Astrocyte of the cerebellum (primary cell): ENCODE measurements around the gene FLT1.

Experiments
- DNase-seq: peaks from one replicate; pipeline ENCODE4 v3.0.0-alpha.2; 2011; ENCODE audit warnings: low read depth
- H3K4me3 ChIP-seq: 2 replicates; pipeline ENCODE4 v1.5.1; 2011; ENCODE audit warnings: mild to moderate bottlenecking, low read depth, low read length, moderate library complexity
- in situ Hi-C: cut with HindIII; loops from 2 replicates; pipeline ENCODE4 v1.10.0; 2017; ENCODE audit warnings: low sequenced_read_pairs
- TF ChIP-seq, protein P1 (sequence below): IDR thresholded peaks from 2 replicates; pipeline ENCODE4 v1.5.1; 2012; ENCODE audit warnings: low read length, low read depth, moderate library complexity, mild to moderate bottlenecking; ENCODE audit errors: missing control alignments

Gene FLT1

GRCh38 chr13:28534210-28534609, 39.3 kb upstream of the FLT1 start:
- no peak for DNase-seq
- in situ Hi-C loops = no loop called here
- TF ChIP-seq, protein P1, sequence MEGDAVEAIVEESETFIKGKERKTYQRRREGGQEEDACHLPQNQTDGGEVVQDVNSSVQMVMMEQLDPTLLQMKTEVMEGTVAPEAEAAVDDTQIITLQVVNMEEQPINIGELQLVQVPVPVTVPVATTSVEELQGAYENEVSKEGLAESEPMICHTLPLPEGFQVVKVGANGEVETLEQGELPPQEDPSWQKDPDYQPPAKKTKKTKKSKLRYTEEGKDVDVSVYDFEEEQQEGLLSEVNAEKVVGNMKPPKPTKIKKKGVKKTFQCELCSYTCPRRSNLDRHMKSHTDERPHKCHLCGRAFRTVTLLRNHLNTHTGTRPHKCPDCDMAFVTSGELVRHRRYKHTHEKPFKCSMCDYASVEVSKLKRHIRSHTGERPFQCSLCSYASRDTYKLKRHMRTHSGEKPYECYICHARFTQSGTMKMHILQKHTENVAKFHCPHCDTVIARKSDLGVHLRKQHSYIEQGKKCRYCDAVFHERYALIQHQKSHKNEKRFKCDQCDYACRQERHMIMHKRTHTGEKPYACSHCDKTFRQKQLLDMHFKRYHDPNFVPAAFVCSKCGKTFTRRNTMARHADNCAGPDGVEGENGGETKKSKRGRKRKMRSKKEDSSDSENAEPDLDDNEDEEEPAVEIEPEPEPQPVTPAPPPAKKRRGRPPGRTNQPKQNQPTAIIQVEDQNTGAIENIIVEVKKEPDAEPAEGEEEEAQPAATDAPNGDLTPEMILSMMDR = no peak
- no peak overlapping the region for H3K4me3 ChIP-seq

DNA sequence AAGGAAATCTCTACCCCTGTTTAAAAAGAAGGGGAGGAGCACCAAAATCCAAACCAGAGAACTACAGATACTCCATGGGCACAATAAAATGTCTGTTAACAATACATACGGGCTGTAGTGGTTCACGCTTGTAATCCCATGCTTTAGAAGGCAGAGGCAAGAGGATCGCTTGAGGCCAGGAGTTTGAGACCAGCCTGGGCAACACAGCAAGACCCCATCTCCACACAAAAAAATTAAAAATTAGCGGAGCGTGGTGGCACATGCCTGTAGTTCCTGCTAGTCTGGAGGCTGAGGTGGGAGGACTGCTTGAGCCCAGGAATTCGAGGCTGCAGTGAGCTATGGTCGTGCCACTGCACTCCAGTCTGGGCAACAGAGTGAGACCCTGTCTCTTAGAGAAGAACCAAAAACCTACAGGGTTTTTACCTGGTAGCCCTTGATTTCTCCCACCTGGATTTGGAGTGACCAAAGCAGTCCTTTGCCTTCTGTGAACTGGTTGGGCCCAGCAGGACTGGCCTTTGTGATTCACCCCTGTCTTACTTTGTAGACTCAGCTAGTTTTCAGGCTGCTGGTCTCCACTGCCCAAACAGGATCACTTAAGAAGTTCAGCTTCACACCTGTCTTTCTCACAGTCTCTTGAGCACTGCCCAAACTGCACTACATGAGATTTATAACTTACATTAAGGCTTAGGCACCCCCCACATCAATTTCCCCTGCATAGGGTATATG, 38.7 kb upstream of the FLT1 start:
- TF ChIP-seq, protein P1 = no peak
- H3K4me3 ChIP-seq = no peak overlapping the region
- no peak for DNase-seq
- in situ Hi-C loops = no loop called here

- TF ChIP-seq, protein P1 = no peak
- in situ Hi-C loops = no loop called here
- H3K4me3 ChIP-seq = peak overlapping the region; percentile 41
- no peak for DNase-seq
Observed at GRCh38 chr13:28533125-28533436, 38.2 kb upstream of the FLT1 start.

- in situ Hi-C loops = no loop called here
- no peak for DNase-seq
- TF ChIP-seq, protein P1 = no peak
- peak overlapping the region; percentile 41 for H3K4me3 ChIP-seq
Observed at GRCh38 chr13:28532388-28533124, 37.6 kb upstream of the FLT1 start.

GRCh38 chr13:28531845-28532387, 37.0 kb upstream of the FLT1 start:
- in situ Hi-C loops = no loop called here
- TF ChIP-seq, protein P1 = no peak
- H3K4me3 ChIP-seq = peak overlapping the region; percentile 41
- no peak for DNase-seq

- in situ Hi-C loops = no loop called here
- TF ChIP-seq, protein P1 = no peak
- DNase-seq = no peak
- peak overlapping the region; percentile 41 for H3K4me3 ChIP-seq
Observed at GRCh38 chr13:28531077-28531844, 36.3 kb upstream of the FLT1 start.
